ENCODE measurements around the gene ATP2C2.
"Not testable (repeated sequence)": the region's sequence is repeated elsewhere in the genome, so short reads cannot be mapped to it uniquely, and the experiment has no call there.

The ATP2C2 gene

GRCh38 chr16:84449156-84450140 lies 81.1 kb downstream of the ATP2C2 start:
- in situ Hi-C loops (cut with MboI; ENCODE audit: low sequenced_read_pairs) = no loop called here

- in situ Hi-C loops (cut with MboI; ENCODE audit: low sequenced_read_pairs) = no loop called here
Observed at GRCh38 chr16:84450176-84450865, 82.0 kb downstream of the ATP2C2 start.

- in situ Hi-C loops (cut with MboI; ENCODE audit: low sequenced_read_pairs) = not testable (repeated sequence)
Observed at GRCh38 chr16:84451010-84451676, 82.8 kb downstream of the ATP2C2 start.

GRCh38 chr16:84451781-84452180 lies 83.4 kb downstream of the ATP2C2 start:
- in situ Hi-C loops (cut with MboI; ENCODE audit: low sequenced_read_pairs) = no loop called here

GRCh38 chr16:84453061-84453752 lies 84.9 kb downstream of the ATP2C2 start:
- in situ Hi-C loops (cut with MboI; ENCODE audit: low sequenced_read_pairs) = no loop called here

- in situ Hi-C loops (cut with MboI; ENCODE audit: low sequenced_read_pairs) = no loop called here
Observed at GRCh38 chr16:84454611-84455010, 86.3 kb downstream of the ATP2C2 start.

GRCh38 chr16:84455031-84455430 lies 86.7 kb downstream of the ATP2C2 start:
- in situ Hi-C loops (cut with MboI; ENCODE audit: low sequenced_read_pairs) = no loop called here

GRCh38 chr16:84458606-84459532 lies 90.5 kb downstream of the ATP2C2 start:
- in situ Hi-C loops (cut with MboI; ENCODE audit: low sequenced_read_pairs) = no loop called here

- in situ Hi-C loops (cut with MboI; ENCODE audit: low sequenced_read_pairs) = no loop called here
Observed at GRCh38 chr16:84459533-84459894, 91.2 kb downstream of the ATP2C2 start.

- in situ Hi-C loops (cut with MboI; ENCODE audit: low sequenced_read_pairs) = no loop called here
Observed at GRCh38 chr16:84459941-84460405, 91.6 kb downstream of the ATP2C2 start.

- in situ Hi-C loops (cut with MboI; ENCODE audit: low sequenced_read_pairs) = no loop called here
Observed at GRCh38 chr16:84460406-84461028, 92.2 kb downstream of the ATP2C2 start.

- in situ Hi-C loops (cut with MboI; ENCODE audit: low sequenced_read_pairs) = no loop called here
Observed at GRCh38 chr16:84461029-84461412, 92.7 kb downstream of the ATP2C2 start.

GRCh38 chr16:84461413-84462295 lies 93.3 kb downstream of the ATP2C2 start:
- in situ Hi-C loops (cut with MboI; ENCODE audit: low sequenced_read_pairs) = no loop called here

GRCh38 chr16:84462296-84463210 lies 94.2 kb downstream of the ATP2C2 start:
- in situ Hi-C loops (cut with MboI; ENCODE audit: low sequenced_read_pairs) = no loop called here

GRCh38 chr16:84463221-84463620 lies 94.9 kb downstream of the ATP2C2 start:
- in situ Hi-C loops (cut with MboI; ENCODE audit: low sequenced_read_pairs) = no loop called here

- in situ Hi-C loops (cut with MboI; ENCODE audit: low sequenced_read_pairs) = no loop called here
Observed at GRCh38 chr16:84464116-84464515, 95.8 kb downstream of the ATP2C2 start.

GRCh38 chr16:84465154-84465553 lies 96.8 kb downstream of the ATP2C2 start:
- in situ Hi-C loops (cut with MboI; ENCODE audit: low sequenced_read_pairs) = no loop called here
